ENCODE data around the gene IQSEC2.

GRCh38 chrX:53288189-53288588 lies 6.8 kb upstream of the IQSEC2 start:
- TF ChIP-seq CTCF (IDR thresholded peaks at IDR 0.05): no peak
- no peak for TF ChIP-seq POLR2A (IDR thresholded peaks at IDR 0.05)
